Measurements from ENCODE around the gene EZH2. TPM values are rescaled to one million over a fixed set of nuclear protein-coding genes. Genes with fewer than 3 reads are reported as not detected.

The EZH2 gene
- total and polyA plus RNA-seq, 2 of the 4 experiments (the other 2 are of a cell fraction): 13.1 to 19.8 TPM

DNA sequence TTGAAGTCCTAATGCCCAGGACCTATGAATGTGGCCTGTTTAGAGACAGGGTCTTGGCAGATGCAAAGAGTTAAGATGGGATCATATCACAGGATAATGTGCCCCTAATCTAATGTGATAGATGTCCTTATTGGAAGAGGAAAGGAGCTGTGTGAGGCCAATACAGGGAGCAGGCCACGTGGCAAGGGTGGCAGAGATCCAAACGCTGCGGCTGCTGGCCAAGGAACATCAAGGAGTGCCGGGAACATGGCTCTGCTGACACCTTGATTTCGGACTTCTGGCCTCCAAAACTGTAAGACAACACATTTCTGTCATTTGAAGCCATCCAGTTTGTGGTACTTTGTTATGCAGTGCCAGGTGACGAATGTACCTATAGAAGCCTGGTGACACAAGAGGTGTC is 37.7 kb upstream of the EZH2 start:
- Histone ChIP-seq H3K36me3 (ENCODE audit: control insufficient read depth, insufficient read depth, low read length) (no peaks in the 10 kb centered on the region), H2AK9ac (replicated peaks; ENCODE audit: low read depth, low read length, poor library complexity) (no peak overlapping the region), H3K14ac (replicated peaks; ENCODE audit: low read depth, low read length) (no peak overlapping the region), H4K8ac (ENCODE audit: low read depth in 2 of 2, low read length in 2 of 2) (no peak overlapping the region), H3K56ac (ENCODE audit: extremely low read depth, insufficient read depth, low read length) (no peak overlapping the region), H3K4me3 (ENCODE audit: insufficient read depth, low read depth, low read length) (no peak overlapping the region), H2BK5ac (ENCODE audit: low read depth, low read length, poor library complexity, severe bottlenecking) (no peak overlapping the region), H3K23ac (ENCODE audit: low read depth, low read length) (no peak overlapping the region), H3K9me3 (ENCODE audit: control insufficient read depth, insufficient read depth, low read length) (no peaks in the 10 kb centered on the region), H3K27me3 (ENCODE audit: control insufficient read depth, insufficient read depth, low read length) (peaks cover 2% of the 10 kb centered on the region; the same call in 1 of the 2 replicates), H4K20me1 (ENCODE audit: insufficient read depth, low read length) (no peaks in the 10 kb centered on the region), H3K9ac (ENCODE audit: low read depth, low read length) (no peak overlapping the region), H3K18ac (ENCODE audit: low read depth, low read length) (no peak overlapping the region), H2BK15ac (ENCODE audit: low read depth, low read length) (no peak overlapping the region), H2BK20ac (ENCODE audit: low read depth, low read length) (no peak overlapping the region), H2AK5ac (ENCODE audit: low read depth, low read length) (no peak overlapping the region), H3K4me2 (ENCODE audit: low read depth, low read length) (no peak overlapping the region), H4K5ac (ENCODE audit: low read depth, low read length) (no peak overlapping the region), H2AFZ (replicated peaks; ENCODE audit: low read length, poor library complexity) (no peak overlapping the region), H3K4me1 (ENCODE audit: control insufficient read depth, insufficient read depth, low read length) (no peaks in the 10 kb centered on the region), H3K27ac (ENCODE audit: insufficient read depth, low read length) (no peak overlapping the region), H3K9me1 (ENCODE audit: insufficient read depth, low read length) (no peaks in the 10 kb centered on the region), H2BK120ac (ENCODE audit: low read depth, low read length) (no peak overlapping the region), H4K91ac (ENCODE audit: insufficient read depth, low read depth, low read length) (no peak overlapping the region), H3K79me1 (ENCODE audit: low read depth in 1 of 2, low read length in 2 of 2) (no peaks in the 10 kb centered on the region), H3K4ac (ENCODE audit: low read depth, low read length) (no peak overlapping the region)
- in situ Hi-C loops (cut with MboI; ENCODE audit: low sequenced_read_pairs) (no loop called here), dilution Hi-C loops (cut with HindIII; ENCODE audit: low sequenced_read_pairs, unreplicated experiment) (no loop called here), intact Hi-C loops (cut with micrococcal nuclease) (no loop called here)
- 48% methylated on average over 3 of the region's 6 CpGs; no CpG with 5 or more reads in 1 of the 2 experiments for WGBS, 2 experiments (ENCODE audit: extremely low coverage in 2 of 2, insufficient read length in 1 of 2)
- TF ChIP-seq, protein P1, sequence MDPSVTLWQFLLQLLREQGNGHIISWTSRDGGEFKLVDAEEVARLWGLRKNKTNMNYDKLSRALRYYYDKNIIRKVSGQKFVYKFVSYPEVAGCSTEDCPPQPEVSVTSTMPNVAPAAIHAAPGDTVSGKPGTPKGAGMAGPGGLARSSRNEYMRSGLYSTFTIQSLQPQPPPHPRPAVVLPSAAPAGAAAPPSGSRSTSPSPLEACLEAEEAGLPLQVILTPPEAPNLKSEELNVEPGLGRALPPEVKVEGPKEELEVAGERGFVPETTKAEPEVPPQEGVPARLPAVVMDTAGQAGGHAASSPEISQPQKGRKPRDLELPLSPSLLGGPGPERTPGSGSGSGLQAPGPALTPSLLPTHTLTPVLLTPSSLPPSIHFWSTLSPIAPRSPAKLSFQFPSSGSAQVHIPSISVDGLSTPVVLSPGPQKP (IDR thresholded peaks at IDR 0.05; ENCODE audit: borderline replicate concordance, low read depth, low read length): no peak
- no peak for TF ChIP-seq RAD21 (IDR thresholded peaks at IDR 0.05; ENCODE audit: low read length)
- no peak for TF ChIP-seq MXI1 (IDR thresholded peaks at IDR 0.05; ENCODE audit: borderline replicate concordance, low read depth, low read length)
- no peak for TF ChIP-seq CEBPB (IDR thresholded peaks at IDR 0.05; ENCODE audit: low read depth, low read length)
- TF ChIP-seq BHLHE40 (IDR thresholded peaks at IDR 0.05; ENCODE audit: low read depth, low read length): no peak
- no peak for TF ChIP-seq CHD1 (IDR thresholded peaks at IDR 0.05; ENCODE audit: low read depth, low read length)
- no peak for TF ChIP-seq MAFK (IDR thresholded peaks at IDR 0.05; ENCODE audit: low read depth, low read length)
- TF ChIP-seq, protein P2, sequence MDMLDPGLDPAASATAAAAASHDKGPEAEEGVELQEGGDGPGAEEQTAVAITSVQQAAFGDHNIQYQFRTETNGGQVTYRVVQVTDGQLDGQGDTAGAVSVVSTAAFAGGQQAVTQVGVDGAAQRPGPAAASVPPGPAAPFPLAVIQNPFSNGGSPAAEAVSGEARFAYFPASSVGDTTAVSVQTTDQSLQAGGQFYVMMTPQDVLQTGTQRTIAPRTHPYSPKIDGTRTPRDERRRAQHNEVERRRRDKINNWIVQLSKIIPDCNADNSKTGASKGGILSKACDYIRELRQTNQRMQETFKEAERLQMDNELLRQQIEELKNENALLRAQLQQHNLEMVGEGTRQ (IDR thresholded peaks at IDR 0.05; ENCODE audit: low read depth, low read length): no peak
- TF ChIP-seq NFE2L2 (IDR thresholded peaks at IDR 0.05; ENCODE audit: low read depth, low read length): no peak
- TF ChIP-seq POLR2A (IDR thresholded peaks at IDR 0.05; ENCODE audit: low read depth, low read length): no peak
- TF ChIP-seq SMC3 (IDR thresholded peaks at IDR 0.05; ENCODE audit: low read depth, low read length): no peak
- TF ChIP-seq, protein P3, sequence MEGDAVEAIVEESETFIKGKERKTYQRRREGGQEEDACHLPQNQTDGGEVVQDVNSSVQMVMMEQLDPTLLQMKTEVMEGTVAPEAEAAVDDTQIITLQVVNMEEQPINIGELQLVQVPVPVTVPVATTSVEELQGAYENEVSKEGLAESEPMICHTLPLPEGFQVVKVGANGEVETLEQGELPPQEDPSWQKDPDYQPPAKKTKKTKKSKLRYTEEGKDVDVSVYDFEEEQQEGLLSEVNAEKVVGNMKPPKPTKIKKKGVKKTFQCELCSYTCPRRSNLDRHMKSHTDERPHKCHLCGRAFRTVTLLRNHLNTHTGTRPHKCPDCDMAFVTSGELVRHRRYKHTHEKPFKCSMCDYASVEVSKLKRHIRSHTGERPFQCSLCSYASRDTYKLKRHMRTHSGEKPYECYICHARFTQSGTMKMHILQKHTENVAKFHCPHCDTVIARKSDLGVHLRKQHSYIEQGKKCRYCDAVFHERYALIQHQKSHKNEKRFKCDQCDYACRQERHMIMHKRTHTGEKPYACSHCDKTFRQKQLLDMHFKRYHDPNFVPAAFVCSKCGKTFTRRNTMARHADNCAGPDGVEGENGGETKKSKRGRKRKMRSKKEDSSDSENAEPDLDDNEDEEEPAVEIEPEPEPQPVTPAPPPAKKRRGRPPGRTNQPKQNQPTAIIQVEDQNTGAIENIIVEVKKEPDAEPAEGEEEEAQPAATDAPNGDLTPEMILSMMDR (conservative IDR thresholded peaks at IDR 0.05; ENCODE audit: low read depth, low read length): no peak
- no peak for TF ChIP-seq FOS (IDR thresholded peaks at IDR 0.05; ENCODE audit: low read depth, low read length)
- no peak for TF ChIP-seq RCOR1 (IDR thresholded peaks at IDR 0.05; ENCODE audit: insufficient replicate concordance, low read length)
- no peak for TF ChIP-seq MAZ (IDR thresholded peaks at IDR 0.05; ENCODE audit: borderline replicate concordance, low read depth, low read length)
- no peak for TF ChIP-seq RFX5 (IDR thresholded peaks at IDR 0.05; ENCODE audit: low read depth, low read length)
- no TSS peak for BruUV-seq (replicated peaks)
- ChIA-PET POLR2A (ENCODE audit: unreplicated experiment) (interaction anchor here (0.5 kb wide), 1 partner anchor 39 kb away, joined by 3 read pairs; no protein-coding TSS in a partner anchor), CTCF (interaction anchor here (1.1 kb wide), 1 partner anchor 41 kb away, joined by 3 read pairs; no protein-coding TSS in a partner anchor)
- no peak for DNase-seq
- ATAC-seq (ENCODE audit: low read depth): no peak
